COLO829 (cell line): ENCODE measurements around the gene PLAAT1.

Experiments used
- DNase-seq: peaks from one replicate; pipeline ENCODE4 v3.0.0; 2012; ENCODE audit warnings: low spot score

The PLAAT1 gene

DNA sequence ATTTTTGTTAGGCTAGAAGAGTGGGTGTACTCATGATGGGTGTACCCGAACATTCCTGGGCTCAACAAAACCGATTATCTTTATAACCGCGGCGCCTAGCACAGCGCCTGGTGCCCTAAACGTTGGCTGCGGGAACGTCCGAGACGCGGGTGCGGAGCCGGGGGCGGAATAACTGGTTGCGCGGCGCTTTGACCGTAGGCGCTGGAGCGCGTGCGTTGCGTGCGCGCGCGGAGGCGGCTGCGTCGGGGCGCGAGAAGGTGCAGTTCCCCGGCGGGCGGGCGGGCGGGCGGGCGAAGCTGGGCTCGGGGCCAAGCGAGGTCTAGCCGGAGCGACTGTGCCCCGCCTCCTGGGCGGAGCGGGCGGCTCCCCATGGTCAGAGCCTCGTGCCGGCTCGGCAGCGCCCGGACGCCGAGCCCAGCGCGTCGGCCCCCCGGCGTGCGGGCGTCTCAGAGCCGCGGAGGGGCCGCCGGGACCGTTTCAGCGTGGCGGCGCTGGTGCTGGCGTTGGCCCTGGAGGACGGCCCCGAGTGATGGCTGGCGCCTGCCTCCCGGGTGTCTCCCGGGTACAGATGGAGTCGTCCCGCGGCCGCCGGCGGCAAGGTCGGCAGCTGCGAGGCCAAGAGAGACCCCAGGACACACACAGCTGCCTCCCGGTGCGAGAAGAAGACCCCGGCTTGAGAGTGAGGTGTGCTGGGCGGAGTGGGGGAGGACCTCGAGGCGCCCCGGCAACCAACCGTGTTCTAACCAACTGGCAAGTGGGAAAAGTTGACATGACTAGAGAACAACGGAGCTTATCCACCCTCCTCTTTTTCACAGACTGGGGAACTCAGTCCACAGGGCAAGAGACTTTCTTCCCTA lies at the start of gene PLAAT1:
Gene PLAAT1 (plus strand): TSS at position 373 of the 857 bp plus-strand sequence. CDS start 14,429 bp downstream, outside the sequence.
- DNase-seq, result peak; percentile 70

DNA sequence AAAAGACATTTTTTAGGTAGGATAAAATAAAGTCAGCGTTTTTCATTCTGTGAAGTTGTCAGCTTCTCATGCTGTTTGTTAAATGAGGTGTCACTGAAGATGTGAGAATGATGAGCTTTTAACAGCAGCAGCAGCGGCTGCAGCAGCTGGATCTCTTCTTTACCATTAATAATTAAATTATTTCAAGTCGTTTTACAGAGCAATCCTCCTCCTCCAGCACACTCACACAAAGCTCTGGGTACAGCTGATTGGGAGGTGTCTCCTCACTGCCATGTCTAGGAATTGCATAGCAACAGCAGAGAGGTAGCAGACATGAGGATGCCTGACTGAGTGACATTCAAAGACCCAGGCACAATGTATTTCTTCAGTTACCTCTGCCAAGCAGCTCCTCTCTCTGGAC lies 46.7 kb upstream of the PLAAT1 start:
- DNase-seq, result no peak

DNA sequence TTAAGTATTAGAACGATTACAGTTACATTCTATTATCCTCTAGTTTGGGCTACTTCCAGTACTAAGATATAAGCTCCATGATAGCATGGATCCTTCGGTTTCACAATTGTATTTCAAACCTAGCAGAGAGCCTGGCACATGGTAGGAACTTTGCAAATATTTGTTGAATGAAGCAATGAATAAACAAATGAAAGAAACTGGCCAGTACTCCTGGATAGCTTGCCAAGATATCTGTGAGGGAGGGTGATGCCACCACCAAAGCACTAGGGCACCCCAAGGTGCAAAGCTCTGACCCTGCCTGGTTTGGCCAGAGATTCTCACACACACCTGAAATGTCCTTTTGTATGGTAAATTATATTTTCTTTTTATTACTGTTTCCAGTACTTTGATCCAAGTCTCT lies 44.3 kb upstream of the PLAAT1 start:
- no peak for DNase-seq

DNA sequence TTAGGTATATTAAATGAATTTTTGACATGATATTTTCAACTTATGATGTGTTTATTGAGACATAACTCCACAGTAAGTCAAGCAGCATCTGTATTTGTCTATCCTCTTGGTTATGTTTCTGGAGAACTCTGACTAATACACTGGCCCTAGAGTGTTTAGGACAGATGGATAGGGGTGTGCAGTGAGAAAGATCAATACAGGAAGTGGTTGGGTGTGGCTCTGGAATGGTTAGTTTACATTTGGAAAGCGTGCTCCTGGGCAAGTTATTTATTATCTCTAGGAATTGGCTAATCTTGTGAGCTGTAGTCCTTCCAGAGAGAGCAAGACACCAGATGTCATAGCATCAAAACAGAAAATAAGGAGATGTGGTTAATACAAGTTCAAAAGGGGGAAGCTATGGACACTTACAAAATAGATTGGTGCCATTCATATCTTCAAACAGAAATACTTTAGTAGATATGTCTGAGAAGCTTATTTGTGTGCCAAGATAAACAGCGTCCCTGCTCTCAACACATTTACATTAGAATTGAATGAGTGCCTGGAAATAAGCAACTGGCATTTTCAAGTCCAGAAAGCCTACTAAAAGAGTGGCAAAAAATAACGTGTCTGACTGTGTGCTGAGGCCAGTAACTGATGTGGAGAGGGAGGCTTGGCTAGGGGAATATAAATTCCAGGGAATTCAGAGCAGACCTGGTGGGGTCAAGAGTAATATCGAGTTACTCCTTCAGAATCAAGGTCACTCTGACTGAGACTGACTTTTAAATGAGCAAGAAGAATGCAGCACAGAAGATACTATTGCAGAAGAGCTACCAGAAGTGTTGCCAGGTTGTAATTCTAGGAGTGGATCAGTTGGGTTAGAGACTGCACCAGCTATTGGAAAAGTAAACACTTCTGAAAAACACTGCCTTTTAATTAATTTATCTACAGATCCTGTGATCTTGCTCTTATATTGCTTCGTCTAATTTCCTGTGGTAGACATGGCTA lies 33.4 kb upstream of the PLAAT1 start:
- no peak for DNase-seq

DNA sequence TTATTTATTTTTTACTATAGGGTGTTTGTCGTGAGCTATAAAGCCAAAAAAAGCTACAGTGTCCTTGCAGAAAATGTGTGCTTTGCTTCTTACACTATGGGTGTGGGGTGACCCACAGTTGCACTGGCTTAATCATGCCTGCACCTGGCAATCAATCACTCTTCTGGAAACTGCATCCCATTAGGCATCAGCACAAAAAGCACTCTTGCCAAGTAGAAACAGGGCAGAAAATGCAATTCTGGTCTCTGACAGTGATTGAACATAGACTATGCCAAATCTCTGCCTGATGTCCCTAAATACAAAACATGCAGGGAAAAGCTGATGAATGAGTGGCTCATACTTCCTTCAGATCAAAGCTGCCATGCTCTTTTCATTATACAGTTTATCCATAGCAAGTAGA lies 30.4 kb upstream of the PLAAT1 start:
- DNase-seq, result no peak

DNA sequence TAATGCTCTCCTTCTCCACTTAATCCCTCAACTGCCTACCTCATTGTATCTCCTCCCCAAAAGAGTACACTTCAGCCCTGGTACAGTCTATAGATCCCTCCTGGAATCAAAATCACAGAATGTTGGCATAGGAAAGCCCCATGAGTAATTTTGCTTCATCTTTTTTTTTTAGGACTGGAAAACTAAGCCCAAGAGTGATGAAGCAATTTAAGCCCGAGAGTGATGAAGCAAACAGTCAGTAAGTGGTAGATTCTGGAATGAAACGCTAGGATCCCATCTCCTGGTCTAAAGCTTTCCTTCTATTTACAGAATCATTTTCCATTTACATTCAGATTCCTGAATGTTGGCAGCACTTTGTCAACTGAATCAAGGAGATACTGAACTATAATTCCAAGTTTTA lies 29.8 kb upstream of the PLAAT1 start:
- no peak for DNase-seq

DNA sequence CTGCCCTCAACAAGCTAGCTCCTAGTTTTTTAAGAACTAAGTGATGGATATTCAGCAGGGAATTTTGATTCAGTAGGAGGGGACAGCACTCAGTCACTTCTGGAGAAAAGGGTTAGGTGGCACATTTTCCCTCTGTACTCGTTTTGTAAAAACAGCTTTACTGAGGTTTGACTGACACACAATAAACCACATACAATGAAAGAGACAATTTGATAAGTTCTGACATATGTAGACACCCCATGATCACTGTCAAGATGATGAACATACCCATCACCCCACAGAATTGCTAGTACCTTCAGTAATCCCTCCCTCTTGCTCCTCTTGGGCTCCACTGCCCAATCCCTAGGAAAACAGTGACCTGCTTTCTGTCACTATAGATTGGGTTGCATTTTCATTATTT lies 29.0 kb upstream of the PLAAT1 start:
- DNase-seq, result no peak

DNA sequence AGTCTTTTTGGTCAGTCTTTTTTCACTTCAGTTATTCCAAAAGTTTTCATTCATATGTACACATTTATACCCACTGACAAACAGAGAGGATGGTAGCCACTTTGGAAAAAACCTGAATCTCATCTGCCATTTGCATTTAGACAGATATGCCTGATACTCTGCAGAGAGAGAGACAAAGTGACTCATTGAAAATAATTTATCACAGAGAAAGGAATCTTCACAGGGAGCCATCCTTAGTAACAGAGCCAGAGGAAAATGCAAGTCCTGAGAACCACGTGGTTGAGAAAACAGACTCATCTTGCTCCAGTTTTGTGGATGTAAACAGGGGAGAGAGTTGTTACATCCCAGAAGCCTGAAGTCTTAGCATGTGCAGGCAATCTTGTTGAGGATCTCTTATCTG lies 28.2 kb upstream of the PLAAT1 start:
- no peak for DNase-seq

DNA sequence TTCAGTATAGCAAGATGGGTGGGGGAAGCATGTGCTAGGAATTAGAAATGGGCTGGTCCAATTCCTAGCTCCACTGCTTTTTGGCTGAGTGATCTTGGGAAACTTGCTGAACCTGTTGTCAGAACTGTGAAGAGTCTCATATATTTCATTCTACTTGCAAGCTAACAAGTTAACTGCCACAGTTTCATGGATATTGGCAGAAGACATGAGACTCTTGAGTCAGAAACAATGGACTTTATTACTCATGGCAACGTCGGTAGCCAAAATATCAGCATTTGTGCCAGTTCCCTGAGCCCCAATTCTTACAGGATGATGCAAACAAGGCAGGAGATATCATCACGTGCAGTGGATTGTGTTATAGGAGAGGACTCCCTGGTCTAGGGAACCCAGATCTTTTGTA lies 26.6 kb upstream of the PLAAT1 start:
- no peak for DNase-seq

DNA sequence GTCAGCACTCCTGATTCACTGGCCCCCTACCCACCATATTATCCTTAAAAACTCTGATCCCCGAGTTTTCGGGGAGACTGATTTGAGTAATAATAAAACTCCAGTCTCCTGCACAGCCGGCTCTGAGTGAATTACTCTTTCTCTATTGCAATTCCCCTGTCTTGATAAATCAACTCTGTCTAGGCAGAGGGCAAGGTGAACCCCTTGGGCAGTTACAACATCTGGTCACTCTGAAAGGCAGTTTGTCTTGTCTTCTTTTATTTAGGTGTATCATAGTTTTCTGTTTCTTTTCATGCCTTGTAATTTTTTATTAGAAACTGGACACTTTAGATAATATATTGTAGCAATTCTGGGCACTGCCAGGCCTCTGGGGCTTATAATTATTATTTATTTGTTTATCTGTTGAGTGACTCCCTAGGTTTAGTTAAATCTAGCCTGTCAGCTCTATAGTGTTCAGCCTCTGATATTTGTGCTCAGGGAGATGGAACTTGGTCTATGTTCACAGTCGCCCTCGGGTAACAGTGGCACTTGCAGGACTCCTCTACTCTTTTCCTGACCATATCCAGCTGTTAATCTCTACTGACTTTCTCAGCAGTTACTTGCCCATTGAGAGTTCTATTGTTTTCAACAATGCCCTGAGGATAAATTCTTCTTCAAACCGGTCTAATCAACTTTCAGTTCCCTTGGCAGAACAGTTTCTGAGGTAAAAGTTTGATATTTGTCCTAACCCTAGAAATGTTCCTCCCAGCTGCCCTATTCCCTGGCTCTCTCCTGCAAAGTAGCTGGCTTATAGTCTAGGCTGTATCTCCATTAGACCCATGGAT lies 15.5 kb upstream of the PLAAT1 start:
- no peak for DNase-seq

DNA sequence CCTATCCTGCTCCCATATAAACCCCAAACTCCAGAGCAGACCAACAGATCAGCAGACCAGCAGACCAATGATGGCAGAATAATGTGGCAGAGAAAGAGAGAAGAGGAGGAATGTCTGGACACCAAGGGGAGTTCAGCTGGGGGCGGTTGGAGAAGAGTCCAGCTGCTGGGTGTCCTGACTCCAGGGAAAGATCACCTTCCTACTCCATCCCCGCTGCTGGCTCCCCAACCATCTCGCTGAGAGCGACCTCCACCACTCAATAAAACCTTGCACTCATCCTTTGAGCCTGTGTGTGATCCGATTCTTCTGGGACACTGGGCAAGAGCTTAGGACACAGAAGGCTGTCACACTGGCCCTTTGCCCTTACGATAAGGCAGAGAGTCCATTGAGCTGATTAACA lies 12.8 kb upstream of the PLAAT1 start:
- no peak for DNase-seq

DNA sequence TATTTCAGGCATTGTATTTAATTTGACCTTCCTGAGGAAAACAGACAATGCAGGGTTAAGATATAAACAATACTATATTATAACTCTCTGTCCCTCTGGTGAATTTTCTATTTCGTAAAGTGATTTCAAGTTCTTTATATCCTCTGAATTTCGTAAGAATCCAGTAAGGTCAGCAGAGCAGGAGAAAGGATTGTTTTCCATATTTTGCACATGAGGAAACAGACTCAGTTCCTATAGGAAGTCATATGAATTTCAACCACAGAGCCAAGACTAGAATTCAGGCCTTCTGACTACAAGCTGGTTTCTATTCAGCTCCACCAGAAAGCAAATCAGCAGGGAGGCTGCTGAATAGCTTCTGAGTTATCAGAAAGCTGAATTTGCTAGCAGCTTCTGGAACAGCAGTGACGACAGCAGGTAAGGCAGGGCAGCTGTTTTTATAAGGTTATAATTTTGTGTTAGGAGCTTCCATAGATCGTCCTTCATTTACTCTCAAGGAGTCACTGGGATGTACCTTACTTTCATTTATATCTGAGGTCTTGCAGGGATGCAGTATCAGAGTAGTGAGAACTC lies 11.1 kb upstream of the PLAAT1 start:
- no peak for DNase-seq

DNA sequence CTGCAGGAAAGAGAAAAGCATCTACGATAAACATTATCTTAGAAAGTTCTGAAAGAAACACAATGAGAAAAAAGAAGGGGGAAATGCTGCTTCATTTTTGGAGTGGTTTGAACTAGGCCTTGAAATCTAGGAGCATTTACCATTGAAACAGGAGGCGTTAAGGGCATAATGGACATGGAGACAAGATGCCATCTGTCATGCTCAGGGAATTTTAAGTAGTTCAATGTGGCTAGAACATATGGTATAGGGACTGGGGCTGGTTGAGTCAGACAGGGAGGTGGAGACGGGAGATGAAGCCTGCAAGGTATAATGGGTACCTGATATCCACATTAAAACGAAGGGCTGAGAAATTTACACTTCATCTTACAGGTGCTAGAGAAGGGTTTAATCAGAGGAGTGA lies 10.4 kb upstream of the PLAAT1 start:
- DNase-seq, result no peak

DNA sequence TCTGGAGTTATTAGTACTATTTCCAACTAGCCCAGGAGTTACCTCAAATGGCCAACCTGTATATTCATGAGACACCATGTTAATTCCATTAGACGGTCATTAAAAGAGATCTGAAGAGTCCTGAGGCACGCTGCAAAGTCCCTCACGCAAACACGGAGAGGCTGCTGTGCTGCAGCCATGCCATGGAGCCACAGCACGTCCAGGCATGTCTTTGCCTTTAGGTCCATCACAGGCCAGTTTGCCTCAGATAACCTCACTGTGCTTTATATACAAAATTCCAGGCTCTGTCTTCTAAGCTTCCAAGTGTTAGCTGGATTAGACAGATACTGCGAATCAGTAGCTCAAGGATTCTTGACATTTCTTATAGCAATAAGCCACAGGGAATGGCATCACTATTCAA lies 9.8 kb upstream of the PLAAT1 start:
- DNase-seq, result no peak

DNA sequence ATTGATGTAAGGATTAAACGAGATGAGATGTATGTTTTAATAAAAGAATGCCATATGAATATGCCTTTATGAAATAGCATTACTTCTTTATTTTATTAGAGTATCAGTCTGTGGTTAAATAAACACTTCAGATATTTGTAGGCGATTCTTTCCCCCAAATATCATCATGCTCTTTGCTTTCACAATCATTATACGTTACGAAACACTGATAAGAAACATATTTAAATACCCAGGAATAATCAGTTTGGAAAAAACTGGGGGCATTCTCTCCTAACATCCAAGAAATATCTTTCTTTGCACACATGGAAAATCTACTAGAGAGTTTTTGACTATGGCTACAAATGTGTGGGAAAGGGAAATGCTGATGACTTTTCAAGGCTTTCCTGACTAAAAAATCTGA lies 4.4 kb upstream of the PLAAT1 start:
- DNase-seq, result no peak

DNA sequence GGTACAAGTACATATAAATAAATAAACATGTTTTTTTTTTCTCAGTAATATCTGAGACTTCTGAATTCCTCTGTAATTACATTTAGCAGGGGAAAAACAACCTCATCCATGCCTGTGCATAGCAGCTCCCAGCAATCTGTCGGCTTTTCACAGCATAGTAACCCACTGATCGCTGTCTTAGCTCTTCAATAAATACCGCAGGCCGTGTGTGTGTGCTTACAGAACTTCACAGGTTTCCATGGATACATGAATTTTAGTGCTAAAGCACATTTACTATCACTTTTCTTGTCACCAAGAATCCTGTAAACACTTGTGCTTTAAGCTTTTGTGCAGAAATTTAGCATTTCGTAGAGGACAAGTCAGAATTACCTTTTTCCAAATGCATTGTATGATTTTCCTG lies 4.0 kb upstream of the PLAAT1 start:
- DNase-seq, result no peak

DNA sequence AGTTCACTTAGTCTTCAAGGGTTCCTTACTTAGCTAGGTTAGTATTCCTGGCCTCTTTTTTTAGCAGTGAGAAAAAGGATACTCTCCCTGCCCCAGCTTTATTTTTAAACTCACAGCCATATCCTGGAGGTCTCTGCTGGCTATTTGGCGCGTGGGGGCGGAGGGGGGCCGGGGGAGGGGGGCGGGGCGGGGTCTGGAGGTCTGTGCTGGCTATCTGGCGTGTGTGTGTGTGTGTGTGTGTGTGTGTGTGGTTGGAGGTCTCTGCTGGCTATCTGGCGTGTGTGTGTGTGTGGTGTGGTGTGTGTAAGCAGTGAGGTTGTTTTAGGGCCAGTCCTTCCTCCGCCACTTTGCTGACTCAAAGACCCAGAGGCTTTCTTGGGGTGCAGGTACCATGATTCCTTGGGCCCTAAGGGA lies 579 bp upstream of the PLAAT1 start:
- no peak for DNase-seq

DNA sequence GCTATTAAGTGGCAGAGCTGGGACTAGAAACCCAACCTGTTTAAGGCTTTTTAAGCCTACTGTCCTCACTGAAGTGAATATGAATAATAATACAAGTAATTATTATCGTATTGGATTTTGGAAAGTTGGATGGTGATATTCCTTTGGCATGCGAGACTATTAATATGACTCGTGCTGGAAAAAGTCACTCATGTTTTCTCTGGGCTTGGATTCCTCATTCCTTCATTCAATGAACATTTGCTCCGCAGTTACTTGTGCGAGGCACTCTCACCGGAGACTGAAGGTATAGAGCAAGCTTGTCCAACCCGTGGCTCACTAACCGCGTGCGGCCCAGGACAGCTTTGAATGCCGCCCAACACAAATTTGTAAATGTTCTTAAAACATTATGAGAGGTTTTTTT lies 694 bp downstream of the PLAAT1 start:
- no peak for DNase-seq

DNA sequence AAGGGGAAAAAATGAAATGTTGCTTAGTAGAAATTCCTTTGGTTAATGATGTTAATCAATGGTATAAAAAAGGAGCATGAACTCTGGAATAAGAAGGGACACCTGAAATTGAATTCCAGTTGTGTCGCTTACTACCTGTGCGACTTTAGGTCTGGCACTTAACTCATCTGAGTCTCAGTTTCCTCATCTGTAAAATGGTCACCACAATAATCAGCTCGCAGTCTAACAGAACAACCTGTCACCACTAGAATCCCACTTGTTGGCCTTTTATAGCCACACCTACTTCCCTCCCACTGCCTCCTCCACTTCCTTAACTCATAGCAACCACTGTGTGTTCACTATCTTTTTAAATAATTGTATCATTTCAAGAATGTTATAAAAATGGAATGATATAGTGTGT lies 2.5 kb downstream of the PLAAT1 start:
- no peak for DNase-seq

DNA sequence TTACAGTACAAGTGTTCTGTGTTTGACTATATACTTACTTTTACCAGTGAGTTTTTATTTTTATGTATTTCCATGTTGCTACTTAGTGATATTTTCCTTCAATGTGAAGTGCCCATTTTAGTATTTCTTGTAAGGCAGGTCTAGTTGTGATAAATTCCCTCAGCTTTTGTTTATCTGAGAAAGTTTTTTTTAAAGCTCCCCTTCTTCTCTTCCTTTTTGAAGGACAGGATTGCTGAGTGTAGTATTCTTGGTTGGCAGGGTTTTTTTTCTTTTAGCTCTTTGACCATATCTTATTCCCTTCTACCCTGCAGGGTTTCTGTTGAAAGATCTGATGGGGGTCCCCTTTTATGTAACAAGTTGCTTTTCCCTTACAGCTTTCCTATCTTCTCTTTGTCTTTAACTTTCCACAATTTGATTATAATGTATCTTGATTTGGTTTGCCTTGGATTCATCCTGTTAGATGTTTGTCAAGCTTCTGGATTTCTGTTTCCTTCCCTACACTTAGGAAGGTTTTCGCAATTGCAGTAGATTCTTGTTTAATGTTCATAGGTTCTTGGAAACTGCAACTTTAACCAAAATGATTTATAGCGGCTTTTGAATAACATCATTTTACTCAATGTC lies 7.9 kb downstream of the PLAAT1 start:
- DNase-seq, result no peak

DNA sequence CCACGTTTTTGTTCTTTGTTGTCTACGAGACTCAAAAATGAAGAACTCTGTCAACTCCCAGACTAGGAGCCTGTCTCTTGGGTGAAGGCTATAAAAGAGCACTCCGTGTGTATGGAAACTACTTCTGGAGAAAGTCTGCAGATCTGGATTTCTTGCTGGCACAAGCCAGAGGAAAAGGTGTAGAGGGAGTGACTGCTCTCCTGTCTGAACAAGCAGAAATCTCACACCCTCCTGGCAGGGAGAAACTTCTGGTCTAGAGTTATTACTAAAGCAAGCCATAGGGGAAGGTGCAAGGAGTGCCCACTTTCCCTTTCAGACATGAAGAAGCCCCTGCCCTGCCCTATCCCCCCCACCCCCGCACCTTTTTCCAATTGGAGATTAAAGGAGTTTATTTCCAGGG lies 9.5 kb downstream of the PLAAT1 start:
- DNase-seq, result no peak
